Hepatocyte (in vitro differentiated cells): ENCODE measurements around the gene FUNDC1. TPM values are rescaled to one million over a fixed set of nuclear protein-coding genes. Genes with fewer than 3 reads are reported as not detected.
"Not testable (repeated sequence)": the region's sequence is repeated elsewhere in the genome, so short reads cannot be mapped to it uniquely, and the experiment has no call there.

Source experiments
- DNase-seq: peaks from one replicate; pipeline ENCODE4 v3.0.0-alpha.2; 2016; ENCODE audit warnings: low spot score
- H2AFZ ChIP-seq: fragments of 200-600 bp; sonication (generic); 2 replicates; pipeline ENCODE4 v1.6.0; 2016; ENCODE audit warnings: antibody characterized with exemption, mild to moderate bottlenecking
- H3K27ac ChIP-seq: fragments of 200-600 bp; sonication (generic); 2 replicates; pipeline ENCODE4 v1.5.1; 2016; ENCODE audit warnings: mild to moderate bottlenecking
- H3K27me3 ChIP-seq: fragments of 200-600 bp; sonication (generic); 2 replicates; pipeline ENCODE4 v1.6.1; 2016
- H3K36me3 ChIP-seq: fragments of 200-600 bp; sonication (generic); replicated peaks from 2 replicates; pipeline ENCODE4 v1.5.1; 2016; ENCODE audit warnings: low read depth; ENCODE audit not compliant: insufficient read depth
- H3K4me1 ChIP-seq: fragments of 200-600 bp; sonication (generic); 2 replicates; pipeline ENCODE4 v1.5.1; 2016; ENCODE audit warnings: mild to moderate bottlenecking, moderate library complexity; ENCODE audit not compliant: insufficient read depth
- H3K4me2 ChIP-seq: fragments of 200-600 bp; sonication (generic); 2 replicates; pipeline ENCODE4 v1.6.0; 2016
- H3K4me3 ChIP-seq: fragments of 200-600 bp; sonication (generic); 2 replicates; pipeline ENCODE4 v1.5.1; 2016; ENCODE audit warnings: mild to moderate bottlenecking
- H3K79me2 ChIP-seq: fragments of 200-600 bp; sonication (generic); 2 replicates; pipeline ENCODE4 v1.6.0; 2017; ENCODE audit warnings: mild to moderate bottlenecking
- H3K9me2 ChIP-seq: fragments of 200-600 bp; sonication (generic); replicated peaks from 2 replicates; pipeline ENCODE4 v1.6.0; 2017; ENCODE audit warnings: mild to moderate bottlenecking; ENCODE audit not compliant: insufficient read depth
- H3K9me3 ChIP-seq: fragments of 200-600 bp; sonication (generic); 2 replicates; pipeline ENCODE4 v1.5.1; 2016; ENCODE audit warnings: low read depth, mild to moderate bottlenecking
- H4K20me1 ChIP-seq: fragments of 200-600 bp; sonication (generic); 2 replicates; pipeline ENCODE4 v1.6.0; 2016; ENCODE audit warnings: mild to moderate bottlenecking; ENCODE audit not compliant: insufficient read depth, poor library complexity, severe bottlenecking
- EZH2 ChIP-seq: fragments of 200-600 bp; sonication (generic); IDR thresholded peaks from 2 replicates; pipeline ENCODE4 v1.6.1; 2016; ENCODE audit warnings: antibody characterized with exemption, mild to moderate bottlenecking, borderline replicate concordance
- EZH2phosphoT487 ChIP-seq: fragments of 200-600 bp; sonication (generic); IDR thresholded peaks from one replicate; pipeline ENCODE4 v1.6.1; 2018; ENCODE audit warnings: antibody characterized with exemption, mild to moderate bottlenecking, low read depth, moderate library complexity; ENCODE audit not compliant: unreplicated experiment, severe bottlenecking
- WGBS: methylation state at CpG from one replicate; pipeline ENCODE4 v1.1.6; 2016; ENCODE audit warnings: low lambda C conversion rate; ENCODE audit errors: missing lambda C conversion rate; 5-methylcytosine and 5-hydroxymethylcytosine counted together
- polyA plus RNA-seq: library from polyadenylated mRNA; unstranded; fragments of >200 nt; fragmentation: Nextera tagmentation; extraction: Ambion mirVana; gene quantifications from 2 replicates; pipeline ENCODE4 v1.2.1, GENCODE V29; 2016
- total RNA-seq: library from RNA; depleted of rRNA; stranded (reverse); fragments of >200 nt; gene quantifications from 2 replicates; pipeline ENCODE4 v1.2.3, GENCODE V29; 2014
- TF ChIP-seq, protein P1 (sequence below): fragments of 200-600 bp; sonication (generic); IDR thresholded peaks from 2 replicates; pipeline ENCODE4 v1.5.1; 2016; ENCODE audit warnings: antibody characterized with exemption, mild to moderate bottlenecking; ENCODE audit not compliant: poor library complexity

FUNDC1 gene
- total and polyA plus RNA-seq, 2 experiments from 2014 or later = 27.8 to 29.0 TPM

- Histone ChIP-seq H3K79me2 (no peaks in the 10 kb centered on the region), H3K36me3 (no peaks in the 10 kb centered on the region), H3K4me3 (no peak overlapping the region), H3K27ac (no peak overlapping the region), H4K20me1 (no peaks in the 10 kb centered on the region), H3K4me1 (no peaks in the 10 kb centered on the region), H3K9me2 (no peaks in the 10 kb centered on the region), H2AFZ (no peak overlapping the region), H3K27me3 (no peaks in the 10 kb centered on the region), H3K9me3 (no peaks in the 10 kb centered on the region), H3K4me2 (no peak overlapping the region)
- WGBS = 82% methylated on average over 2 of the region's 2 CpGs
- no peak for DNase-seq
- TF ChIP-seq EZH2 (no peak), EZH2phosphoT487 (no peak)
- TF ChIP-seq, protein P1, sequence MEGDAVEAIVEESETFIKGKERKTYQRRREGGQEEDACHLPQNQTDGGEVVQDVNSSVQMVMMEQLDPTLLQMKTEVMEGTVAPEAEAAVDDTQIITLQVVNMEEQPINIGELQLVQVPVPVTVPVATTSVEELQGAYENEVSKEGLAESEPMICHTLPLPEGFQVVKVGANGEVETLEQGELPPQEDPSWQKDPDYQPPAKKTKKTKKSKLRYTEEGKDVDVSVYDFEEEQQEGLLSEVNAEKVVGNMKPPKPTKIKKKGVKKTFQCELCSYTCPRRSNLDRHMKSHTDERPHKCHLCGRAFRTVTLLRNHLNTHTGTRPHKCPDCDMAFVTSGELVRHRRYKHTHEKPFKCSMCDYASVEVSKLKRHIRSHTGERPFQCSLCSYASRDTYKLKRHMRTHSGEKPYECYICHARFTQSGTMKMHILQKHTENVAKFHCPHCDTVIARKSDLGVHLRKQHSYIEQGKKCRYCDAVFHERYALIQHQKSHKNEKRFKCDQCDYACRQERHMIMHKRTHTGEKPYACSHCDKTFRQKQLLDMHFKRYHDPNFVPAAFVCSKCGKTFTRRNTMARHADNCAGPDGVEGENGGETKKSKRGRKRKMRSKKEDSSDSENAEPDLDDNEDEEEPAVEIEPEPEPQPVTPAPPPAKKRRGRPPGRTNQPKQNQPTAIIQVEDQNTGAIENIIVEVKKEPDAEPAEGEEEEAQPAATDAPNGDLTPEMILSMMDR = no peak
These were observed 27.9 kb upstream of the FUNDC1 start for GRCh38 chrX:44570522-44570921.

DNA sequence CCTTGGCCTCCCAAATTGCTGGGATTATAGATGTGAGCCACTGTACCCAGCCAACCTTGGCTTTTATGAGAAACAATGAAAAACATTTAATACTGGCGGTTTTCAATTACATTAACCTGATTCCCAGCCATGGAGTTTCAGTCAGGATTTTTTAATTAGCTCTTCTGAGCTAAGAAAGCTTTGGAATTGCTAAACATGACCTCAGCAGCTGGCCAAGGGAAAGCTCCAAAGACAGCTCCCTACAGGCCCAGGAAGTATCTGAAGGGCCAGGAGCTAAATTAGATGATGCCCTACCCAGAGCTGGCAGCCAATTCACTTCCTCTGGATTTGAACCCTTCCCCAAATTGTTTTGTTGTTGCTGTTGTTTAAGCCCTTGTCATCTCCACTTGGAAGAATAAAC, 26.5 kb upstream of the FUNDC1 start:
- Histone ChIP-seq H3K4me1 (no peaks in the 10 kb centered on the region), H3K36me3 (no peaks in the 10 kb centered on the region), H3K9me3 (no peaks in the 10 kb centered on the region), H2AFZ (no peak overlapping the region), H3K27me3 (no peaks in the 10 kb centered on the region), H3K4me2 (no peak overlapping the region), H3K4me3 (no peak overlapping the region), H3K79me2 (no peaks in the 10 kb centered on the region), H4K20me1 (no peaks in the 10 kb centered on the region), H3K27ac (no peak overlapping the region), H3K9me2 (no peaks in the 10 kb centered on the region)
- WGBS = 74% methylated on average over 1 of the region's 1 CpG
- DNase-seq = no peak
- TF ChIP-seq EZH2 = no peak
- TF ChIP-seq, protein P1 = no peak
- no peak for TF ChIP-seq EZH2phosphoT487

DNA sequence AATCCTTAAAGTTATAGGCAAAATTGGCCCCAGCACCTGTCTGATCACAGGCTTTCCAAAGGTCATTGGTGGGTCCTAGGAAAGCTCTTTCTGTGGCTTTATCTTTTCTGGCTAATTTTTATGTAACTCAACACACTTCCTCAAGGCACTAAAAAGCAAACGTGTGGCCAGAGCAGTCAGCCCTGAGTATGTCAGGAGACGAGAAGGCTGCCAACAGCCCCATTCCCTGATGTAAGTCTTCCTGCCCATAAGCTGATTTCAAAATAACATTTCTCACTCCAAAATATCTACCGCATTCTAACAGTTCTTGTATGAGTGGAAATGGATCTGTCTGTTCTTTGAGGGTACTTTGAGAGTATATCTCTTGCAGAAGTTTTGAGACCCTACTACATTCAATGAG, 25.5 kb upstream of the FUNDC1 start:
- TF ChIP-seq EZH2phosphoT487 (no peak), EZH2 (no peak)
- TF ChIP-seq, protein P1 = no peak
- no peak overlapping the region for H2AFZ ChIP-seq
- 58% methylated on average over 3 of the region's 3 CpGs for WGBS
- H3K4me3 ChIP-seq = no peak overlapping the region
- H3K27ac ChIP-seq = peak overlapping the region; percentile 16
- H3K4me1 ChIP-seq = no peaks in the 10 kb centered on the region
- H3K9me3 ChIP-seq = no peaks in the 10 kb centered on the region
- no peak for DNase-seq
- H3K9me2 ChIP-seq = no peaks in the 10 kb centered on the region
- no peak overlapping the region for H3K4me2 ChIP-seq
- H3K36me3 ChIP-seq = no peaks in the 10 kb centered on the region
- H3K27me3 ChIP-seq = no peaks in the 10 kb centered on the region
- H3K79me2 ChIP-seq = no peaks in the 10 kb centered on the region
- no peaks in the 10 kb centered on the region for H4K20me1 ChIP-seq

DNA sequence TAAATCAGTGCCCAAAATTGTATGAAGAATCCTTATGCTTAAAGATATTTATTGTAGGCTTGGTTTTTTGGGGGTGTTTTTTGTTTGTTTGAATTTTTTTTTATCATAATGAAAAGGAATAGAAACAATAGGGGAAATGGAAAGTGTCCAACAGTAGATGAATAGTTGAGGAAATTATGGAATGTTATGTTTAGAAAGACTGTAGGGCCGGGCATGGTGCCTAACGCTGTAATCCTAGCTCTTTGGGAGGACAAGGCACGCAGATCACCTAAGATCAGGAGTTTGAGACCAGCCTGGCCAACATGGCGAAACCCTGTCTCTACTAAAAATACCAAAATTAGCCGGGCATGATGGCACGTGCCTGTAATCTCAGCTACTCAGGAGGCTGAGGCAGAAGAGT, 19.2 kb upstream of the FUNDC1 start:
- not testable (repeated sequence) for H3K4me1 ChIP-seq, H3K4me2 ChIP-seq, H3K27me3 ChIP-seq, DNase-seq, H3K27ac ChIP-seq, H3K9me3 ChIP-seq, H3K4me3 ChIP-seq, H2AFZ ChIP-seq, H3K9me2 ChIP-seq, H3K36me3 ChIP-seq, H4K20me1 ChIP-seq, H3K79me2 ChIP-seq
- WGBS = 80% methylated on average over 6 of the region's 6 CpGs
